HG03558 (cell line): ENCODE measurements around the gene ABLIM1.
A peak's percentile ranks its signal among the peaks of the same experiment; 100 is the strongest.

Source experiments
- ATAC-seq: cut with Tn5 transposase; IDR thresholded peaks from one replicate; pipeline ENCODE4 v1.9.1; 2021; ENCODE audit warnings: moderate number of reproducible peaks; ENCODE audit not compliant: unreplicated experiment; ENCODE audit errors: extremely low read depth

Gene ABLIM1

GRCh38 chr10:114553436-114553835 lies 104.6 kb downstream of the ABLIM1 start:
- no peak for ATAC-seq

- no peak for ATAC-seq
These were observed 106.0 kb downstream of the ABLIM1 start for GRCh38 chr10:114552050-114552449.

- no peak for ATAC-seq
These were observed 106.5 kb downstream of the ABLIM1 start for GRCh38 chr10:114551636-114551972.

- no peak for ATAC-seq
These were observed 107.1 kb downstream of the ABLIM1 start for GRCh38 chr10:114550756-114551635.

- no peak for ATAC-seq
These were observed 109.4 kb downstream of the ABLIM1 start for GRCh38 chr10:114548662-114549061.

GRCh38 chr10:114547514-114547913 lies 110.6 kb downstream of the ABLIM1 start:
- ATAC-seq: no peak

GRCh38 chr10:114547056-114547455 lies 111.0 kb downstream of the ABLIM1 start:
- no peak for ATAC-seq

- ATAC-seq: no peak
These were observed 112.3 kb downstream of the ABLIM1 start for GRCh38 chr10:114545819-114546218.

- no peak for ATAC-seq
These were observed 113.0 kb downstream of the ABLIM1 start for GRCh38 chr10:114545071-114545470.

- peak; percentile 90 for ATAC-seq
These were observed 113.9 kb downstream of the ABLIM1 start for GRCh38 chr10:114544045-114544659.

- ATAC-seq: no peak
These were observed 114.6 kb downstream of the ABLIM1 start for GRCh38 chr10:114543456-114543855.

GRCh38 chr10:114542373-114542772 lies 115.7 kb downstream of the ABLIM1 start:
- no peak for ATAC-seq

GRCh38 chr10:114541797-114542160 lies 116.3 kb downstream of the ABLIM1 start:
- ATAC-seq: no peak

- ATAC-seq: no peak
These were observed 116.8 kb downstream of the ABLIM1 start for GRCh38 chr10:114541081-114541796.

GRCh38 chr10:114540236-114540635 lies 117.8 kb downstream of the ABLIM1 start:
- ATAC-seq: no peak

- ATAC-seq: no peak
These were observed 118.5 kb downstream of the ABLIM1 start for GRCh38 chr10:114539623-114540022.

GRCh38 chr10:114538181-114538906 lies 119.7 kb downstream of the ABLIM1 start:
- ATAC-seq: no peak

GRCh38 chr10:114537736-114538135 lies 120.3 kb downstream of the ABLIM1 start:
- ATAC-seq: no peak

GRCh38 chr10:114534571-114534981 lies 123.5 kb downstream of the ABLIM1 start:
- no peak for ATAC-seq

GRCh38 chr10:114532226-114532625 lies 125.8 kb downstream of the ABLIM1 start:
- no peak for ATAC-seq
